ENCODE measurements around the gene TRMT2A.

TRMT2A gene

DNA sequence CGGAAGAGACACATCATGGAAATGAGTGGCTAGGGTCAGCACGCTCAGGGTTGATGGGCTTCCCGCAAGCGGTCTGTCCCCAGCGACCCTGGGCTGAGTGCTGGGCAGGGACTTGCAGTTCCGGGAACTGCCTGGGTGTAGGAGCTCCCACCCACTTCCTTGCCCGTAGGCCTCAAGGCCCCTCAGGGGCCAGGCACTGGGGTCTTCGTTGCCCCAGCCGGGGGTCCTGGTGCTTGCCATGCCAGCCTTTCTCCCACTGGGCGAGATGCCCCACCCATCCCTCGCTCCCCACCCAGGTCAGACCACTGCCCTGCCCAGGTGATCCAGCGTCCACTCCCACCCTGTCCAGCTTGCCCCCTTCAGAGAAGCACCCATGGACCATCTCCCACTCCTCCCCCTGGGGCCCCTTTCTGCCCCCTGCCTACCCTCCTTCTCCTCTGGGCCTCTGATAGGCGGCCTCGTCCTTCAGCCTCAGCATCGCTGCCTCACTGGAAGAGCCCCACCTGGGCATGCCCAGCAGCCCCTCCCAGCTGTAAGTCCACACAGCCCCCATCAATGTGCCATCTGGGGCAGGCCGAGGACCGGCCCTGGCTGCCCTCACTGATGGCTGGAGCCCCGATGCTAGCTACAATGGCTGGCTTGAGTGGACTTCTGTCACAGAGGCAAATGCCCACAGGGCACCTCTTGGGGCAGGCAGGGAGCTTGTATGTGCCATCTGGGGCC lies 54.8 kb downstream of the TRMT2A start:
- no peak for DNase-seq (ENCODE audit: low read depth)
